Neural cell (in vitro differentiated cells): Measurements from ENCODE around the gene MYORG. TPM values are rescaled to one million over a fixed set of nuclear protein-coding genes. Genes with fewer than 3 reads are reported as not detected.

Experiments used
- H2AFZ ChIP-seq: fragments of 200-600, 300-800 bp; sonication (generic), shearing (Covaris generic); 2 replicates; pipeline ENCODE4 v1.6.0; 2014; ENCODE audit warnings: low read depth, mild to moderate bottlenecking, antibody characterized with exemption, low read length, moderate library complexity
- H3F3A ChIP-seq: fragments of 200-600 bp; shearing (Covaris generic); 2 replicates; pipeline ENCODE4 v1.6.1; 2016; ENCODE audit warnings: mild to moderate bottlenecking, moderate library complexity, mixed read lengths, antibody characterized with exemption, low read length; ENCODE audit not compliant: insufficient read depth, poor library complexity, severe bottlenecking
- H3K27ac ChIP-seq: fragments of 200-600, 300-800 bp; sonication (generic), shearing (Covaris generic); 2 replicates; pipeline ENCODE4 v1.5.1; 2014; ENCODE audit warnings: mild to moderate bottlenecking, low read length, moderate library complexity
- H3K27me3 ChIP-seq: fragments of 300-800, 200-600 bp; sonication (generic), shearing (Covaris generic); 2 replicates; pipeline ENCODE4 v1.6.0; 2014; ENCODE audit warnings: mild to moderate bottlenecking, low read depth, low read length, moderate library complexity; ENCODE audit not compliant: insufficient read depth
- H3K36me3 ChIP-seq: fragments of 300-800, 200-600 bp; sonication (generic), shearing (Covaris generic); 2 replicates; pipeline ENCODE4 v1.5.1; 2014; ENCODE audit warnings: mild to moderate bottlenecking, antibody characterized with exemption, low read length, moderate library complexity; ENCODE audit not compliant: insufficient read depth
- H3K4me2 ChIP-seq: fragments of 300-800, 200-600 bp; sonication (generic), shearing (Covaris generic); 2 replicates; pipeline ENCODE4 v1.6.0; 2014; ENCODE audit warnings: mild to moderate bottlenecking, low read length
- H3K4me3 ChIP-seq: fragments of 300-800, 200-600 bp; sonication (generic), shearing (Covaris generic); 2 replicates; pipeline ENCODE4 v1.5.1; 2014; ENCODE audit warnings: mild to moderate bottlenecking, low read length, moderate library complexity
- H3K79me2 ChIP-seq: fragments of 200-600 bp; shearing (Covaris generic); replicated peaks from 2 replicates; pipeline ENCODE4 v1.6.0; 2014; ENCODE audit warnings: mild to moderate bottlenecking, low read length, moderate library complexity; ENCODE audit not compliant: insufficient read depth
- H3K9ac ChIP-seq: fragments of 300-800, 200-600 bp; sonication (generic), shearing (Covaris generic); 2 replicates; pipeline ENCODE4 v1.6.1; 2016; ENCODE audit warnings: mild to moderate bottlenecking, low read length, mixed read lengths
- H3K9me2 ChIP-seq: fragments of 200-600 bp; shearing (Covaris generic); 2 replicates; pipeline ENCODE4 v1.6.1; 2016; ENCODE audit warnings: mild to moderate bottlenecking, low read length, mixed read lengths; ENCODE audit not compliant: insufficient read depth
- H3K9me3 ChIP-seq: fragments of 200-600, 300-800 bp; sonication (generic), shearing (Covaris generic); 2 replicates; pipeline ENCODE4 v1.6.1; 2016; ENCODE audit warnings: mild to moderate bottlenecking, mixed run types, low read length, moderate library complexity, mixed read lengths
- H4K20me1 ChIP-seq: fragments of 200-600 bp; shearing (Covaris generic); 2 replicates; pipeline ENCODE4 v1.6.1; 2016; ENCODE audit warnings: mild to moderate bottlenecking, mixed run types; ENCODE audit not compliant: insufficient read depth
- CTCF ChIP-seq: fragments of 450-650 bp; IDR thresholded peaks from 2 replicates; pipeline ENCODE4 v1.5.1; 2014; ENCODE audit warnings: antibody characterized with exemption, mild to moderate bottlenecking, moderate library complexity; ENCODE audit not compliant: poor library complexity, severe bottlenecking
- EP300 ChIP-seq: fragments of 450-650 bp; conservative IDR thresholded peaks from 2 replicates; pipeline ENCODE4 v1.6.1; 2014; ENCODE audit warnings: antibody characterized with exemption, mild to moderate bottlenecking, moderate library complexity; ENCODE audit not compliant: poor library complexity, severe bottlenecking
- EZH2 ChIP-seq: fragments of 200-600, 300-800 bp; shearing (Covaris generic), sonication (generic); IDR thresholded peaks from 2 replicates; pipeline ENCODE4 v1.6.1; 2014; ENCODE audit warnings: antibody characterized with exemption, low read length, borderline replicate concordance, mild to moderate bottlenecking; ENCODE audit not compliant: insufficient read depth, poor library complexity, severe bottlenecking
- MXI1 ChIP-seq: fragments of 450-650 bp; conservative IDR thresholded peaks from 2 replicates; pipeline ENCODE4 v1.6.1; 2014; ENCODE audit warnings: antibody characterized with exemption, mild to moderate bottlenecking; ENCODE audit not compliant: poor library complexity, severe bottlenecking
- POLR2AphosphoS5 ChIP-seq: IDR thresholded peaks from 2 replicates; pipeline ENCODE4 v1.6.1; 2012
- RAD21 ChIP-seq: fragments of 450-650 bp; conservative IDR thresholded peaks from 2 replicates; pipeline ENCODE4 v1.6.1; 2014; ENCODE audit warnings: antibody characterized with exemption, mild to moderate bottlenecking, moderate library complexity
- REST ChIP-seq: IDR thresholded peaks from 2 replicates; pipeline ENCODE4 v1.6.1; 2012; ENCODE audit warnings: borderline replicate concordance
- SMC3 ChIP-seq: fragments of 450-650 bp; conservative IDR thresholded peaks from 2 replicates; pipeline ENCODE4 v1.6.1; 2014; ENCODE audit warnings: antibody characterized with exemption, mild to moderate bottlenecking, moderate library complexity; ENCODE audit not compliant: poor library complexity
- TAF1 ChIP-seq: IDR thresholded peaks from 2 replicates; pipeline ENCODE4 v1.6.1; 2012; ENCODE audit warnings: low read depth
- polyA plus RNA-seq: library from polyadenylated mRNA; depleted of rRNA; stranded (reverse); fragments of >200 nt; gene quantifications from 2 replicates; pipeline ENCODE4 v1.2.3, GENCODE V29; 2014

MYORG gene
- polyA plus RNA-seq, 1 donor from 2014 or later = 0.58 TPM

GRCh38 chr9:34387239-34387638 is 10.5 kb upstream of the MYORG start:
- H3F3A ChIP-seq = no peaks in the 10 kb centered on the region
- no peak overlapping the region for H3K4me3 ChIP-seq

GRCh38 chr9:34386656-34387055 is 10.0 kb upstream of the MYORG start:
- Histone ChIP-seq H3K4me2 (no peak overlapping the region), H3K27ac (no peak overlapping the region), H3K27me3 (no peaks in the 10 kb centered on the region), H4K20me1 (no peaks in the 10 kb centered on the region), H3F3A (no peaks in the 10 kb centered on the region), H3K9me3 (no peaks in the 10 kb centered on the region), H3K79me2 (no peaks in the 10 kb centered on the region), H3K36me3 (no peaks in the 10 kb centered on the region), H3K4me3 (no peak overlapping the region), H2AFZ (no peak overlapping the region), H3K9me2 (no peaks in the 10 kb centered on the region), H3K9ac (no peak overlapping the region)
- TF ChIP-seq REST = no peak
- TF ChIP-seq MXI1 = no peak
- no peak for TF ChIP-seq RAD21
- TF ChIP-seq EZH2 = no peak
- no peak for TF ChIP-seq CTCF
- TF ChIP-seq EP300 = no peak

More at GRCh38 chr9:34387239-34387638, 10.5 kb upstream of the MYORG start:
- TF ChIP-seq EZH2 (no peak), RAD21 (no peak), CTCF (no peak), REST (no peak), POLR2AphosphoS5 (no peak), TAF1 (no peak), SMC3 (no peak), MXI1 (no peak), EP300 (no peak)
- H2AFZ ChIP-seq = no peak overlapping the region
- no peak overlapping the region for H3K4me2 ChIP-seq
- no peaks in the 10 kb centered on the region for H4K20me1 ChIP-seq
- H3K36me3 ChIP-seq = no peaks in the 10 kb centered on the region
- H3K79me2 ChIP-seq = no peaks in the 10 kb centered on the region
- H3K9me3 ChIP-seq = no peaks in the 10 kb centered on the region
- no peak overlapping the region for H3K27ac ChIP-seq
- H3K9me2 ChIP-seq = no peaks in the 10 kb centered on the region
- no peak overlapping the region for H3K9ac ChIP-seq
- no peaks in the 10 kb centered on the region for H3K27me3 ChIP-seq
